CD14-positive monocyte (primary cell): Measurements from ENCODE around the gene RBP5. TPM values are rescaled to one million over a fixed set of nuclear protein-coding genes. Genes with fewer than 3 reads are reported as not detected.

Experiments used
- DNase-seq, 3 donors: peaks; one replicate each; pipeline ENCODE4 v3.0.0-alpha.2; 2011 to 2022
- H2AFZ ChIP-seq: 2 replicates; pipeline ENCODE4 v1.6.0; 2012; ENCODE audit warnings: mild to moderate bottlenecking, low read depth, low read length, inconsistent platforms; ENCODE audit not compliant: insufficient read depth, poor library complexity, severe bottlenecking
- H3K27ac ChIP-seq, 2 donors: 1 replicate in 1 of 2; 2 replicates in 1 of 2; pipeline ENCODE4 v1.5.1; 2012 to 2013; ENCODE audit warnings: low read length in 2 of 2, control low read depth in 1 of 2, inconsistent platforms in 1 of 2, low read depth in 1 of 2, mild to moderate bottlenecking in 1 of 2
- H3K27me3 ChIP-seq, 2 donors: one replicate each; pipeline versions ENCODE4 v1.6.0 to v1.6.1; 2011 to 2013; ENCODE audit warnings: low read length in 2 of 2; ENCODE audit not compliant: control insufficient read depth in 2 of 2, insufficient read depth in 2 of 2
- H3K36me3 ChIP-seq, 2 donors: replicated peaks in 1 of 2; 1 replicate in 1 of 2; 2 replicates in 1 of 2; pipeline versions ENCODE4 v1.5.1 to v1.6.1; 2012 to 2013; ENCODE audit warnings: low read length in 2 of 2, control low read depth in 1 of 2, inconsistent platforms in 1 of 2, mild to moderate bottlenecking in 1 of 2; ENCODE audit not compliant: insufficient read depth in 2 of 2, control insufficient read depth in 1 of 2
- H3K4me1 ChIP-seq, 2 donors: 1 replicate in 1 of 2; 2 replicates in 1 of 2; pipeline versions ENCODE4 v1.5.1 to v1.6.1; 2012 to 2013; ENCODE audit warnings: low read length in 2 of 2, control low read depth in 1 of 2, inconsistent platforms in 1 of 2, mild to moderate bottlenecking in 1 of 2, moderate library complexity in 1 of 2; ENCODE audit not compliant: insufficient read depth in 2 of 2, control insufficient read depth in 1 of 2
- H3K4me2 ChIP-seq: replicated peaks from 2 replicates; pipeline ENCODE3; 2012; ENCODE audit warnings: low read length, moderate library complexity, mild to moderate bottlenecking; ENCODE audit not compliant: poor library complexity, severe bottlenecking; ENCODE audit errors: extremely low read depth
- H3K4me3 ChIP-seq, 3 experiments: fragments of 200-600 bp in 1 of 3; sonication (generic) in 1 of 3; replicated peaks in 1 of 3; 1 replicate in 2 of 3; 2 replicates in 1 of 3; pipeline ENCODE4 v1.5.1; 2011 to 2013; ENCODE audit warnings: low read length in 3 of 3, mild to moderate bottlenecking in 3 of 3, control low read depth in 2 of 3, low read depth in 2 of 3, inconsistent platforms in 1 of 3, moderate library complexity in 1 of 3
- H3K79me2 ChIP-seq: 2 replicates; pipeline ENCODE4 v1.6.0; 2012; ENCODE audit warnings: mild to moderate bottlenecking, control low read depth, inconsistent platforms, low read length, moderate library complexity; ENCODE audit not compliant: insufficient read depth
- H3K9ac ChIP-seq: 2 replicates; pipeline ENCODE4 v1.6.0; 2017; ENCODE audit warnings: low read length, mild to moderate bottlenecking; ENCODE audit not compliant: insufficient read depth, poor library complexity, severe bottlenecking
- H3K9me3 ChIP-seq, 2 donors: replicated peaks in 1 of 2; 1 replicate in 1 of 2; 2 replicates in 1 of 2; pipeline versions ENCODE4 v1.5.1 to v1.6.1; 2012 to 2013; ENCODE audit warnings: low read length in 2 of 2, control low read depth in 1 of 2; ENCODE audit not compliant: control insufficient read depth in 1 of 2, insufficient read depth in 1 of 2
- H4K20me1 ChIP-seq: 2 replicates; pipeline ENCODE4 v1.6.0; 2012; ENCODE audit warnings: mild to moderate bottlenecking, low read length, control low read depth, moderate library complexity; ENCODE audit not compliant: insufficient read depth
- H3K27ac Mint-ChIP-seq, 7 donors: one replicate each; pipeline ENCODE4 v1.8.0; 2020; ENCODE audit warnings: mild to moderate bottlenecking in 7 of 7, mixed read lengths in 7 of 7, moderate library complexity in 6 of 7, inconsistent platforms in 2 of 7
- H3K27me3 Mint-ChIP-seq, 3 donors: one replicate each; pipeline ENCODE4 v1.8.0; 2021 to 2022; ENCODE audit warnings: low read depth in 3 of 3, mild to moderate bottlenecking in 3 of 3, mixed read lengths in 3 of 3, moderate library complexity in 3 of 3, inconsistent platforms in 1 of 3
- H3K36me3 Mint-ChIP-seq, 2 donors: one replicate each; pipeline ENCODE4 v1.8.0; 2020; ENCODE audit warnings: mixed read lengths in 2 of 2, inconsistent platforms in 1 of 2, mild to moderate bottlenecking in 1 of 2
- H3K4me1 Mint-ChIP-seq: one replicate; pipeline ENCODE4 v1.8.0; 2020; ENCODE audit warnings: mild to moderate bottlenecking, mixed read lengths
- H3K4me3 Mint-ChIP-seq, 2 donors: one replicate each; pipeline ENCODE4 v1.8.0; 2020; ENCODE audit warnings: mild to moderate bottlenecking in 2 of 2, mixed read lengths in 2 of 2, moderate library complexity in 1 of 2
- H3K9me3 Mint-ChIP-seq, 7 donors: one replicate each; pipeline ENCODE4 v1.8.0; 2020 to 2022; ENCODE audit warnings: mixed read lengths in 7 of 7, mild to moderate bottlenecking in 6 of 7, moderate library complexity in 6 of 7, inconsistent platforms in 2 of 7
- CTCF ChIP-seq: fragments of 200-600 bp; IDR thresholded peaks from one replicate; pipeline ENCODE4 v1.8.0; 2022; ENCODE audit warnings: antibody characterized with exemption, mild to moderate bottlenecking
- WGBS: methylation state at CpG from one replicate; pipeline ENCODE4 v1.1.5; 2013; ENCODE audit warnings: missing lambda C conversion rate; ENCODE audit not compliant: insufficient coverage; 5-methylcytosine and 5-hydroxymethylcytosine counted together
- intact Hi-C, 2 donors: fragments of 100-400 bp; cut with micrococcal nuclease; formaldehyde crosslinking; loops; one replicate each; pipeline versions ENCODE4 v1.15.0 to v1.15.1; 2023
- polyA plus RNA-seq, 3 donors: library from polyadenylated mRNA; depleted of rRNA in 1 of 3; unstranded in 2 of 3; stranded (reverse) in 1 of 3; fragments of 300-500 nt in 2 of 3; fragments of >200 nt in 1 of 3; fragmentation: Illumina TruSeq in 2 of 3; gene quantifications; 1 replicate in 2 of 3; 2 replicates in 1 of 3; pipeline ENCODE4 v1.2.3, GENCODE V29; 2012 to 2021

RBP5 gene
- polyA plus RNA-seq, 3 donors = not detected

GRCh38 chr12:7134396-7135166, 5.9 kb upstream of the RBP5 start:
- Histone ChIP-seq H3K27ac (no peak overlapping the region), H3K4me3 (no peak overlapping the region), H3K4me1 (peaks cover 21 to 26% of the 10 kb centered on the region in 2 donors), H3K9me3 (no peaks in the 10 kb centered on the region), H2AFZ (no peak overlapping the region), H3K79me2 (no peaks in the 10 kb centered on the region), H3K4me2 (no peak overlapping the region), H3K9ac (no peak overlapping the region), H3K36me3 (peaks cover 12 to 14% of the 10 kb centered on the region in 2 donors), H4K20me1 (no peaks in the 10 kb centered on the region), H3K27me3 (peaks cover 16 to 24% of the 10 kb centered on the region in 2 donors)
- no peak for TF ChIP-seq CTCF
- DNase-seq = no peak
- peaks cover 27% of the 10 kb centered on the region for H3K4me1 Mint-ChIP-seq
- H3K27ac Mint-ChIP-seq = peak overlapping the region in 1 of 7 donors; percentile 84
- no peak overlapping the region for H3K4me3 Mint-ChIP-seq
- H3K27me3 Mint-ChIP-seq = peaks cover 25 to 33% (median 30%) of the 10 kb centered on the region in 3 donors
- intact Hi-C loops = no loop called here
- H3K36me3 Mint-ChIP-seq = peaks cover 28 to 40% of the 10 kb centered on the region in 2 donors
- H3K9me3 Mint-ChIP-seq = peaks cover 0 to 17% (median 6%) of the 10 kb centered on the region in 7 donors
- 98% methylated on average over 11 of the region's 12 CpGs for WGBS

GRCh38 chr12:7131502-7131866, 2.8 kb upstream of the RBP5 start:
- Histone ChIP-seq H3K9ac (no peak overlapping the region), H3K4me2 (peak overlapping the region; percentile 81), H3K27me3 (peaks cover 19 to 43% of the 10 kb centered on the region in 2 donors), H4K20me1 (no peaks in the 10 kb centered on the region), H3K36me3 (peaks cover 6% of the 10 kb centered on the region in 2 donors), H3K79me2 (no peaks in the 10 kb centered on the region), H3K4me3 (no peak overlapping the region), H2AFZ (peak overlapping the region; percentile 72), H3K4me1 (peaks cover 26 to 27% of the 10 kb centered on the region in 2 donors), H3K9me3 (no peaks in the 10 kb centered on the region), H3K27ac (no peak overlapping the region)
- H3K4me3 Mint-ChIP-seq = peak overlapping the region in 1 of 2 donors; percentile 91
- no peak for DNase-seq
- H3K9me3 Mint-ChIP-seq = peaks cover 0 to 17% (median 6%) of the 10 kb centered on the region in 7 donors
- TF ChIP-seq CTCF = no peak
- H3K4me1 Mint-ChIP-seq = peaks cover 31% of the 10 kb centered on the region
- H3K27me3 Mint-ChIP-seq = peaks cover 44 to 51% (median 45%) of the 10 kb centered on the region in 3 donors
- WGBS = no CpG with 5 or more reads among the region's 7 CpGs
- intact Hi-C loops = no loop called here
- H3K27ac Mint-ChIP-seq = peak overlapping the region in 3 of 7 donors; percentile 21 to 82 (median 44)
- peaks cover 30 to 40% of the 10 kb centered on the region in 2 donors for H3K36me3 Mint-ChIP-seq
